GM19452 (cell line): Measurements from ENCODE around the gene RPL10.
A peak's percentile ranks its signal among the peaks of the same experiment; 100 is the strongest.
"Not testable (repeated sequence)": the region's sequence is repeated elsewhere in the genome, so short reads cannot be mapped to it uniquely, and the experiment has no call there.

Source experiments
- ATAC-seq: cut with Tn5 transposase; IDR thresholded peaks from one replicate; pipeline ENCODE4 v1.9.1; 2021; ENCODE audit not compliant: unreplicated experiment

The RPL10 gene

GRCh38 chrX:154375156-154375504 is 23.0 kb upstream of the RPL10 start:
- ATAC-seq, result no peak

- ATAC-seq, result no peak
Measured at GRCh38 chrX:154376774-154377173, 21.4 kb upstream of the RPL10 start.

GRCh38 chrX:154378059-154378798 is 19.9 kb upstream of the RPL10 start:
- peak; percentile 7 for ATAC-seq

- ATAC-seq, result peak; percentile 83
Measured at GRCh38 chrX:154378799-154379568, 19.2 kb upstream of the RPL10 start, which contains the start of gene EMD. Gene EMD, plus strand, starts transcription at chrX:154379295. Its CDS starts 190 bp downstream, at chrX:154379485.

GRCh38 chrX:154379569-154379951 is 18.6 kb upstream of the RPL10 start:
- ATAC-seq, result no peak

GRCh38 chrX:154380153-154380552 is 18.0 kb upstream of the RPL10 start:
- ATAC-seq, result no peak

GRCh38 chrX:154380787-154381186 is 17.4 kb upstream of the RPL10 start:
- no peak for ATAC-seq

GRCh38 chrX:154381271-154381670 is 16.9 kb upstream of the RPL10 start:
- no peak for ATAC-seq

GRCh38 chrX:154382483-154383069 is 15.6 kb upstream of the RPL10 start:
- ATAC-seq, result no peak

- no peak for ATAC-seq
Measured at GRCh38 chrX:154383359-154384283, 14.6 kb upstream of the RPL10 start.

GRCh38 chrX:154384284-154384892 is 13.8 kb upstream of the RPL10 start:
- no peak for ATAC-seq

GRCh38 chrX:154388094-154388493 is 10.1 kb upstream of the RPL10 start:
- ATAC-seq, result not testable (repeated sequence)

- ATAC-seq, result not testable (repeated sequence)
Measured at GRCh38 chrX:154388649-154389048, 9.5 kb upstream of the RPL10 start.

- ATAC-seq, result peak; percentile 64
Measured at GRCh38 chrX:154389812-154390747, 8.1 kb upstream of the RPL10 start.

GRCh38 chrX:154396363-154396762 is 1.8 kb upstream of the RPL10 start:
- ATAC-seq, result not testable (repeated sequence)

GRCh38 chrX:154396973-154397887 is 947 bp upstream of the RPL10 start:
- peak; percentile 45 for ATAC-seq

GRCh38 chrX:154398668-154399526 is 720 bp downstream of the RPL10 start:
- peak; percentile 14 for ATAC-seq
